Measurements from ENCODE around the gene ANAPC13. TPM values are rescaled to one million over a fixed set of nuclear protein-coding genes. Genes with fewer than 3 reads are reported as not detected.

The ANAPC13 gene
- total RNA-seq, 1 donor from 2014 or later, result 40.7 TPM

DNA sequence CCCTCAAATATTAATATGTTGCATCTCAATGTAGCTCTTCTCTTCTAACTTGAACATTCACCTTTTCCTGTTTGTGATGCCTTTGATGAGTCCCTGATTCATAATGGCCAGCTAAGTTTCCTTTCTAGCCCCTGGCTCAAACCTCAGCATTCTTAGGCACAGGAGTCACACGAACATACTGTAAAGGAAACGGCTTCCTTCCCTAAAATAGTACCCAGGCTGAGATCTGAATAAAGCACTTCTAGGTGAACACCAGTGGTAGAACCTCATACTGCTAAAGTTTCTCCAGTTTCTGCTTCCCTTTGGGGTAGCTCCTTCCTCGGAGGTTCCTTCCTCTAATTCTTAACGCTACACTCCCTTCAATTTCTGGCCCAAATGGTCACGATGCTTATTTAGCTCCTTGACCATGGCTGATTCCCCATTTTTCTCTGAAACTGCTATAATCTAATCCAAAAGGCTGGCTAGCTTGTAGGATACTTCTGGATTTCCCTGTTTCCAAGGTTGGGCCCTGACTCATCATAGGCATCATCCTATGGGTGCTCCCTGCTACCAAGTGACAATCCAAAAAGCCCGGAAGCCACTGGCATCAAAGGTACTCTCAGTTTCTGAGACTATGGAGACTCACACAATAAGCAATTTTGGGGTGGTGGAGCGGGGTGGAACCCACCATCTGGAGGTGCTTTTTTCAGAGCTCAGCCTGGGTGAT lies 2.4 kb downstream of the ANAPC13 start:
- DNase-seq (ENCODE audit: low read depth in 2 of 2), result peak in 1 of 2 donors; percentile 87

DNA sequence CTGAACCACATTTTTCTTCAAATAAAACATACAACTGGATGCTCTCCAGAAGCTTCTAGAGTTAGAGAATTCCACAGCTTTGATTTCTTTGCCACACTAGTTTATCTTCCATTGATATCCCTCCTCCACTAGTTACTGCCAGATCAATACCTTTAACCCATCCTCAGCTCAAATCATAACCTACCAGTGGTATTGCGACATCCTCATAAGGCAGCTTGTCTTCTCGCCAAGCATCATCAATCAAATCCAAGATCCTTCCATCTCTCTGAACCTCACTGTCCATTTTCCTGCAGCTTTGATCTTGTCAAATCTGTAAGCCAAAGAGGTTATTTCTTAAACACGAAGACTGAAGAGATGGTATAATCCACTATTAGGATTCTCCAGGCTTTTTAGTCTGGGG lies 3.2 kb downstream of the ANAPC13 start:
- DNase-seq (ENCODE audit: low read depth in 2 of 2), result no peak

DNA sequence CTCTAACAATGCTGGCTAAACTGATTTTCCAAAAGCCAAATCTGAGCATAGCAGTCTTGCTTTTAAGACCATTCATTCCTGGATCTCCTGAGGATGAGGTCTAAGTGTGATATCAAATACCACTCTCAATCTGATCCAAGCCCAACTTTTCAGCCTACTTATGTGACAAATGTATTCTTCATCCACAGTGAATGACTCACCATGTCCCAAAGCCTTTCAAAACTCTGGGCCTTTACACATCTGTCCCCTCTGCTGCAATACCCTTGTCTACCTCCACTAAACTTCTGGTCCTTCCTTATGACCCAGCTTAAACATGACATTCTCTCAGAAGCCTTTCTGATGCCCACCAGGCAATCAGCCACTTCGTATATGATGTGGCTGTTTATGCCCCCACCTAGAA lies 4.6 kb downstream of the ANAPC13 start:
- DNase-seq (ENCODE audit: low read depth in 2 of 2), result no peak

DNA sequence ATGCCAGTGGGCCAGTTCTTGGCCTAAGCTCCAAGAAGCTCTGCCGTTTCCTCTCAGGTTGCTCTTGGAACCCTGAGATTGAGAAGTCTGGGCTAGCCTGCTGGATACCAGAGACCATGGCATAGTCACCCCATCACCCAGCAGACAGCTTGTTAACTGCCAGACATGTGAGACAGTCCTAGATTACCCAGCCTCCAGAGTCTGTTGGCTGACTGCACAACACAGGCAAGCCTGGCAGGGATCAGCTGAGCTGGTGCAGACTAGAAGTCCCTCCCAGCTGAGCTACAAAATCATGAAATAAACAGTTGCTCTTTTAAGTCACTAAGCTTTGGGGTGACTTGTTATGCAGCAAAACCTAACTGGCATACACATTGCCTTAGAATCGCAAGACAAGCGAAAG lies 5.2 kb downstream of the ANAPC13 start:
- no peak for DNase-seq (ENCODE audit: low read depth in 2 of 2)

DNA sequence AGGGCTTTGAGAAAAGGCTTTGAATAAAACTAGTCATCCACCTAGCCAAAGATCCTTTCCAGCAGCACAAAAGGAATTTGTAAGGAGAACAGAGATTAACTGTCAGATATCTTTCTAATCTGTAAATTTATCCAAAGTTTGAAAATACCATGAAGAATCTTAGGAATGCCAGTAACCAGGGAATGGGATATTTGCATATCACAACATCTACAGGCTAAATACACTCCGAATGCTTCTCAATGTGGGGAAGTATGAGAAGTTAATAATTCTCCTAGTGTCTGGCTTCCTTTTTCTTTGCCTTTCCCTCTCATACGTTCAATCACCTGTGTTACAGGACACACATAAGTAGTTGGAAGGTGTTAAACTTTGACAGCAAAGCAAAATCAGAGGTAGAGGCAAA lies 7.8 kb downstream of the ANAPC13 start:
- no peak for DNase-seq (ENCODE audit: low read depth in 2 of 2)

DNA sequence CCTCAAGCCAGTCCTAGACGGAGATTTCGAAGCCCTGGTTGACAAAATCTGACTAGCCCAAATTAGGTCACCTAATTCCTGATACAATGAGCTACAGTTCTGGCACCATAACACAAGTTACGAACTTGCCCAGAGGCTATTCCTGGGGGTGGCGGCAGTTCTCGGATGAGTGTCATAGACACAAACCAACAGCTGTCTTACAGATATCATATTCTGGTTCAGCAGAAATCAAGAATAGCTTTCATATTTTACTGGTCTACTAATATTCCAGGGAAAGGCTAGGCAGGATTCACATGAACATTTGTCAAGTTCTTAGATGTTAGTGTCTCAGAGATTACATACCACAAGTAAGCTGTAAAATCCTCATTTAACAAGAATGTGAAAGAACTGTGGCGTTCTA lies 8.8 kb downstream of the ANAPC13 start:
- DNase-seq (ENCODE audit: low read depth in 2 of 2), result no peak

DNA sequence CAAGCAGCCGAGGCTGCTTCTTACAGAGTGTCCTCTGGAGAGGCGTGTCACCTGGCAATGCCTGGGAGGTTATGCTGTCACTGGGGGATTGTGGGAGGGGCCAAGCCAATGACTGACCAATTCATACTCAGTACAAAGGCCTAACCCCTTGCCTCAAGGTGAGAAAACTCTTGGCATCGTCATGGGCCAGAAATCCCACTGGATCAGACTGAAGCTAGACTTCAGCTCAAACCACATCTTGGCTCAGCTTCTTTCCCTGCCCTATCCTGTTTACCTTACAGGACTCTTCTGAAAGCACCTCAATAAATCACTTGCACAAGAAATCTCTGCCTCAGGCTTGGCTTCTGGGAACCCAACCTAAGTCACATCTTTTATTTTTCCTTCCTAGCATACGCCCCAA lies 9.5 kb downstream of the ANAPC13 start:
- DNase-seq (ENCODE audit: low read depth in 2 of 2), result no peak

DNA sequence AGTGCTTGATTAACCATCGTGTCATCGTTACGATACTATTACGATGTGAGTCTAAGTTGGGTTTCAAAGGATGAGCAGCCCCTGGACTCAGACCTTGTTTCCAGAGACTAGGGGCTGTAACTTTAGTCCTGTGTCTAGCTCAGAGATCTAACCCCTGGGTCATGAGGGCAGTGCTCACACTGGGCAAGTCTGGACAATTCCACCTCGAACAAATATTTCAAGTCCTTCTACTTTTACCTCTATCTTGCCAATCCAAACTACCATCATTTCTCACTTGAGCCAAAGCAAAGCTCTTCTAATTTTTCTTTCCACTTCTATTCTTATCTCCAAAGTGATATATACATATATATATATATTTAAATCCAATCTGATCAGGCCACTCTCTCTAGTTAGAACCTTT lies 10.8 kb downstream of the ANAPC13 start:
- no peak for DNase-seq (ENCODE audit: low read depth in 2 of 2)

DNA sequence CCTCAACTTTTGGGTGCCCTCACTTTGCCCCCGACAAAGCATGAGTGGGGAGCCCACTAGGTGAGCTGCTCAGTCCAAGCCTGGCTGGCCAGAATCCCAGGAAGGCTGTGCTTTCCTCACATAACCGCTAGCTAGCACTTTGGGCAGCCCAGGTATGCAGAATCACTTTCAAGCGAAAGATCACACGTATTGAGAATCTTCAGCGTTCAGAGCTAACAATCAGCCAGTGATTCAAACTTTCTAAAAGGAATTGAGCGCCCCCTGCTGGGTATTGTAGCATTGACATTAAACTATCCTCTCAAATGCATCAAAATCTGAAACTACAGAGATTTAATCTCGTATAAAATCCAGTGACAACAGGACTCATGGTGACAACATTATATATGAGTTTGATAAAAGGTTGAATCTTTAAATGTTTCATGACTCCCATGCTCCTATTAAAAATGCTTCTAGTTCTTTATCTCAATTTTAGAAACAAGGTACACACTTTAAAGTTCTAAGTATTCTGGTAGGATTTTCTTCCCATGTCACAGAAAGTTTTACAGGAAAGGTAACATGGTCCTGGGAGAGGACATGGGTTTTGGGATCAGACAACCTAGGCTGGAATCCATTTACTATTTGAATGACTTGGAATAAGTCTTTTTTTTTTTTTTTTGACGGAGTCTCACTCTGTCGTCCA lies 11.8 kb downstream of the ANAPC13 start:
- peak; percentile 52 to 80 for DNase-seq (ENCODE audit: low read depth in 2 of 2)

DNA sequence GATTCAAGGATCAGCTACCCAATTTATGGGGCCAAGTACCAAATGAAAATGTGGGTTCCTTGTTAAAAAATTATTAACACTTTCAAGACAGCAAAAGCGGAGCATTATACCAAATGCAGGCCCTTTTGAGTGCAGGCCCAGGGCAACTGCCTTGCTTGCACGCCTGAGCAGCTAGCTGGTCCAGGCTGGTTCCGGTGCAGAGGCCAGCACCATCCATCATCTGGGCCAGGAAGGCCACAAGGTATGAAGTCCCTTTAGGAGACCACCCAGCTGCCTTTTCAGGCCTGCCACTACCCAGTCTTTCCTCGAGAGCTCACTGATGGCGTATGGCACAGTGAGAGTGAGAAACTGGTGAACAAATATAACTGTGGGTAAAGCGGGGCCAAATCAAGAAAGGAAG lies 13.0 kb downstream of the ANAPC13 start:
- DNase-seq (ENCODE audit: low read depth in 2 of 2), result no peak

DNA sequence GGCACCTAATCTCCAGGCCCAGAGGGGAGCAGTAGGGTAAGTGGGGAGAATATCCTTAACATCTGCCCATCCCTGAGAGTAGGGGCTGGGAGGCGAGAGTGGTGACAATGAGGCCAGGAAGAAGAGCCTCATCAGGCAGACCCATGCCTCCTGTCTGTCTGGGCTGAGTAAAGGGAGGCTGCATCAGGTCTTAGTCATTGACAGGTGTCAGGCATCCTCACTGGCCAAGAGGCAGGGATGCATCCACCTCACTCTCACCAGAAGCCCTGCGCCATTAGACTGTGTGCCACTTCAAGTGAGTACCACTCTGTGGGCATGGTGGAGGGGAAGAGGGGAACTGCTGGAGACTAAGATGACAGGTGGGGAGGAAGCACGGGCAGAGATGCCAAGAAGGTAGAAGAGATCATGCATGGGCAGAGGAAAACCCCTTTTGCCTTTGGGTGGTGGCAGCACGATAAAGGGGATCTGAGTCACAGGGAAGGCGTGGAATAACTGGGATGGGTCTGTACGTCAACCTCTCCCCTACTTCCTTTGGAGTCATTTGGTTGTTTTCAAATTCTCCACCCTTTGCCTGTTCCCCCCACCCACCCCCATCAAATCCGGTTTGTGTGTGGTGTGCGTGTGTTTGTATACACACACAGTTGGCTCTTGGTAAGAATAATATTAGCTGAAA lies 14.1 kb downstream of the ANAPC13 start:
- peak in 1 of 2 donors; percentile 75 for DNase-seq (ENCODE audit: low read depth in 2 of 2)

DNA sequence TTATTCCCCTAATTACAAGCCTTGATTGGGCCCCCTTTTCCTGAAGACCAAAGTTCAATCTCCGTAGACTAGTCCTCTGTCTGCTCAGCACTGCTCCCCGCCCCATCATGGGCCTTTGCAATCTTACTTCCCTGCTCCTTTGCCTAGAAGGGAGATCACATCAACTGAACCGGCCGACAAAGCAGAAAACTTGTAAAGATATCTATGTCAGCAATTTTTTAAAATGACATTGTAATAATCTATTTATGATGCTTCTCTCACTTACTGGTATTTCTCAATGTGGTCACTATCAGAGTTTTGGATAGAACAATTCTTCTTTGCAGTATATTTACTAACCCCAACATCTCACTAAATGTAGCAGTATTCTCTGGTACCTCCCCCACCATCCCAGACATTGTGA lies 17.3 kb downstream of the ANAPC13 start:
- DNase-seq (ENCODE audit: low read depth in 2 of 2), result no peak

DNA sequence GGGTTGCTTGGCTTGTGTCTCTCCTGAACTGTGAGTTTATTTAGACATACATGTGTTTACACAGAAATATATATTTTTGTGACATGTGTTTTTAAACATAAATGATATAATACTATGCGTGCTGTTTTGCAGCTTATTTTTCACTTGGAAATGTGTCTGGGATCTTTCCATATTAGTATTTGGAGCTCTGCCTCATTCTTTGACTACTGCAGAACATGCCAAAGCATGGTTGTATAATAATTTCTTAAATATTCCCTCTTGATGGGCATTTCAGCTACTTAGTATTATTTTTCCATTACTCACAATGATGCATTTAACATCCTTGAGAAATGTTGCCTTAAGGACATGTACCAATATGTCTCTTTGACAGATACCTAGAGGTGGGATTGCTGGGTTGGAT lies 19.5 kb downstream of the ANAPC13 start:
- no peak for DNase-seq (ENCODE audit: low read depth in 2 of 2)

DNA sequence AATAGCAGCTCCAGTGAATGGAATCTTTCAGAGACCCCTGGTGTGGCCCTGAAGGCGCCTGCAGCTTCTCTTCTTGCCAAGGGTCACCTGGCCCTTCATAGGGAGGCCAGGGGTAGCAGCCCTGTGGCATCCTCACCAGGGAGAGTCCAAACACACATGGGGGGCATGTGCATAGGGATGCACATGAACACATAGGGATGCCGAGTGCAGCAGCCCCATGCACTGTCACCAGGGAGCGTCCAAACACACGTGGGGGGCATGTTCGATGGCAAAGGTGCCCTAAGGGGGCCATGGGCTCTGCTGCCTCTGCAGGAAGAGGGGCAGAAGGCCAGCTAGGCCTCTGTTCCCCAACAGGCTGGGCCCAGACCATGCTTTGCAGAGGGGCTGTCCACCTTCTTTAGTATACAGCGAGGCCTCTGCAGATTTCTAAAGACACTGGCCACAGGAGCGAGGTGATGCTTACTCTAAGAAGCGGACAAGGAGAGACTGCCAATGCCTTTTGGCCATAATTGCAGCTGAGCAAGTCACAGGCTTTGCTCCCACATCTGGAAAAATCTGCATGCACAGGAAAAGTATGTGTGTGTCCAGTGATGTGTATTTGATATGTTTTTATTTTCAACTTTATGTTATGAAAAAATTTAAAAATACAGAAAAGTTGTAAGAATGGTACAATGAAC lies 21.0 kb downstream of the ANAPC13 start:
- DNase-seq (ENCODE audit: low read depth in 2 of 2), result no peak

DNA sequence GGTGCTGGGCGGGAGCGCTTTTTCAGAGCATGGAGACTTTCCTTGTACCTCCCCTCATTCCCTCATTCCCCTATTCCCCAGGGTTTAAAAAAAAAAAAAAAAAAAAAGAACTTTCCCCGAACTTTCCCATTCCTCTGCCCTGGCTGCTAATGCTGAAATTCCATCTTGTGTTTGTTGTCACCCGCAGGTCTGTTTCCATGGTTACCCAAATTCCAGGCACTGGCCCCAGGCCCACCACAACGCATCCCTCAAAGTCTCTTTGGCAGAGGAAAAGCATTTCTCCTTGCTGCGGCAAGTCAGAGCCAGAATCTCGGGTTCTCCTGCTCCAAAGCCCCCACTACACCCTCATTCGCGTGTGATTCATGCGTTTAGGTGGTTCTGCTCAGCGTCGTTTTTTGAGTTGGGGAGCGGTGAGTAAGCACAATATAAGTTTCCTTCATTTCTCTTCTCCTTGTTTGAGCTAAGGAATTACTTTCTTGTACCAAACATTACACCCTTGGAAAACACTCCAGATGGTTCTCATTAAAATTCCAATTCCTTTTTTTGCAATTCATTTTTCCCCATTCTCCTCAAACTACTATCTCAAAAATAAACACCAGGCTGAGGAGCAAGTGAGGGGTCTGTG lies 21.6 kb downstream of the ANAPC13 start:
- no peak for DNase-seq (ENCODE audit: low read depth in 2 of 2)

DNA sequence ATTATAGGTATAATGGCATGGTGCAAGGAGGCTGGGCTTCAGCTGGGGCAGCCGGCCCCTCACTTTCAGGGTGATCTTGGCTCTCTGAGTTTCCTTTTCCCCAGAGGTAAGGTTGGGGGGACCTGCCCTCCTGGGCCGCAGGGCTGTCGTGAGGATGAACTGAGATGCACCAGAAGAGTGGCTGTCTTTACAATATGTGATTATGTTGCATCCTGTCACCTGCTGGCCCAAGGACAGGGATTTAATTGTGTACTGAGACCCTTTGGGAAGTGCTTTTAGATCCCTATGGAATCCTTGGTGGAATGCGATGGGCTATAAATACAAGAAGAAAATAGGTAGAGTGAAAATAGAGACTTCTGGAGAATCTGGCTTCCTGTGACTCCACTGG lies 22.1 kb downstream of the ANAPC13 start:
- no peak for DNase-seq (ENCODE audit: low read depth in 2 of 2)

DNA sequence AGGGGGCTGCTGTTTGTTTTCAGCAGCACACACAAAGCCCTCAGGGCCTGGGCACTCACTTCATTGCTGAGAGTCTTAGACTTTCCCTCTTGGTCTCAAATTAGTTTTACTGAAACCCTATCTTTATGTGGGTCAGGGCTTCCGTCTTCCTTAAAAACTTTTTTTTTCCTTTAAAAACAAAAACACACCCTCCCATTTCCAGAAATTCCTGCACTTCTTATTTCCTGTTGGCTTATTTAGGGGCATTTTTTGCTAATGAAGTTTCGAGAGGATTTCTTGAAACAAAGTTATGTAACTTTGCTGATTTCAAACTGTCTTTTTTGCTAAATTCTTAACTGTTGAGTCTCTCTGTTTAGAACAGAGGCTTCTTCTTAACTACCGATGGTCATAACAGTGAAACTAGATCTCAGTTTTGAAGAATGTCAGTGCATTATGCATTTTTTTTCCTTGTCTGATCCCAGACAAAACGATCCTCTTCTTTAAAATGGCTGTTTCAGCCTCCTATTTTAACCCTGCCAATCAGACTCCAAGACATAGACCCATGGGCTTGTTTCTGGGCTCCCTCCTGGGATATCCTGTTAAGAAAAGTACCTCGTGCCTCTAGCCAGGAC lies 23.3 kb downstream of the ANAPC13 start:
- no peak for DNase-seq (ENCODE audit: low read depth in 2 of 2)

DNA sequence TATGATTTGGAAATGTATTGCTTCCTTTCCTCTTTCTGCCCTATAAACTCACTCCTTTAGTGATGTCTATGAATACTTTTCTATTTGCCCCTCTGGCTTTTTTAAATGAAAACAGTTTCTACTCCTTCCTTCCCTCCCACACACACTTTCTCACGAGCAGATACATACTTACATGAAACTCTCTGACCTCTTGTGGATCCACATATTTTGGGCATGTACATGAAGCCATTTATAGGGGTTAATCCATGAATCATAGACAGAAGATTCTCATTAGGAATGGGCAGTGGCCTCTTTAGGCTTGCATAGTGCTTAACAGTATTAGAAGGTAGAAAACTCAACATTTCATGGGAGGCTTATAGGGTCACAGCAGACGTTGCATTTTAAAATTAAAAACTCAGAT lies 24.8 kb downstream of the ANAPC13 start:
- no peak for DNase-seq (ENCODE audit: low read depth in 2 of 2)

DNA sequence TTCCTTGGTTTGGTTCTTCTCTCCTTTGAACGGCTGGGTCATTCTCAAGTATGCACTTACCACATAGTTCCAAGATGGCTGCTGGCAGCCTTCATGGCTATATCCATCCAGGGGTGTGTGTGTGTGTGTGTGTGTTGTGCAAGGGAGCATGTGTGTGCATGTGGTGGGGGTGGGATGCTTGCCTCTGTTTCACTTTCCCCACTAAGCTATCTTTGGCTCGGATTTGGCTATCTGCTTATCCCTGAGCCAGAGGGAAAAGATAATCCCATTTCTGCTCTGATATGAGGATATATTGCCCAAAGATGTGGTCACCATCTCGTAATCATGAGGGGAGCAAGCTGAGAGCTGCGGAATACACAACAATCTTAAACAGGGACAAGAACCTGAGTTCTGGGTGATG lies 26.2 kb downstream of the ANAPC13 start:
- no peak for DNase-seq (ENCODE audit: low read depth in 2 of 2)

DNA sequence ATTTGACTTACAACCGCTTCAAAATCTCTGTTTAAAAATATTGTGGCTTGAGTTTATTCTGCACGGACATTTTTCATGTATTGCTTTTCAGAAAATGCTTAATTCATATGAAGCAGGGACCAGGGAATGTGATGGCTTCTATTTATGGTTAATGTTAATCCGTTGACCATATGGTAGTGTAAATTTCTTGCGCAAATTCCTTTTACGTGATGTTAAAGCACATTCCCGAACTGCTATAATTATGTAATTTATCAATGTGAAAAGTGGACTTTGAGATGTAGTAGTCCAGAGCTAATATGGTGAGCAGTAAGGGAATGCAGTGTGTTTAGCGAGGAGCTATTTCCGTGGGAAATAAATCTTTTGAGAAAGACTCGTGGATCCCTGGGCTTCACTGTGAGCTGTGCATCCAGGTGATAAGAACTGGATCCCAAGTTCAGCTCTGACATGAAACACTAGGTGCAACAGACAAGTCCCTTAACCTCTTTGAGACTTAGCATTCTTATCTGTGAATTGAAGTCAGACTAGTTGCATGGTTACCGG lies 27.3 kb downstream of the ANAPC13 start:
- no peak for DNase-seq (ENCODE audit: low read depth in 2 of 2)

DNA sequence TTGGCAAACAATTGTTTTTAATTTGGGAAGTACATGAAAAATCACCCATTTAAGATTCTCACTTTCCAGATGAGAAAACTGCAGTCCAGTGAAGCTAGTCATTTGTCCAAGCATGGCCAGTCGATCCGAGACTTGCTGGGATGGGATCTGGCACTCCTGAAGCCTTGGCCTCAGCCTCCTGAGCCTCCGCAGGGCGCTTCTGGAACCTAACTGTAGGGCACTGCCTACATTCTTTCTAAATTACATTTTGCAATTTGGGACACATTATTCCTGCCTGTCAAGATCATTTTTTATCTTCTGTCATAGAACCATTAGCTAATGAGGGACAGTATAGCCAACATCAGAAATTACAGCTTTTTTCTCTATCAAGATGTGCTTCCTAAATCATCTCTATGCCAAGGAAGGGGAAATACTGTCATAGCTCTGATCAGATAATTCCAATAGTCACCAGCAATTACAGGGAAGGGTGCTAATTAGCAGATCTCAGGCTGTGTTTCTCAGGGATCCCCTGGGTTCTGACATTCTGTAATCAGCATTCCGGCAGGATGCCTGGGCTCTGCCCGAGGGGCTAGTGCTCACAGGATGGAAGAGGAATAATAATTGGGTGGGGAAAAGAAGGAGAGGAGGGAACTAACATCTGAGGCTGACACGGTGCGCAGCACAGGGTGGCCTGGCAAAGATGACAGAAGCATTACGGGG lies 28.3 kb downstream of the ANAPC13 start:
- no peak for DNase-seq (ENCODE audit: low read depth in 2 of 2)

All from dermis microvascular lymphatic vessel endothelial cell (primary cell).